ENCODE results near the gene RCHY1. TPM values are rescaled to one million over a fixed set of nuclear protein-coding genes. Genes with fewer than 3 reads are reported as not detected.

The RCHY1 gene
- total and polyA plus RNA-seq, 2 donors from 2014 or later: 27.8 to 40.2 TPM

DNA sequence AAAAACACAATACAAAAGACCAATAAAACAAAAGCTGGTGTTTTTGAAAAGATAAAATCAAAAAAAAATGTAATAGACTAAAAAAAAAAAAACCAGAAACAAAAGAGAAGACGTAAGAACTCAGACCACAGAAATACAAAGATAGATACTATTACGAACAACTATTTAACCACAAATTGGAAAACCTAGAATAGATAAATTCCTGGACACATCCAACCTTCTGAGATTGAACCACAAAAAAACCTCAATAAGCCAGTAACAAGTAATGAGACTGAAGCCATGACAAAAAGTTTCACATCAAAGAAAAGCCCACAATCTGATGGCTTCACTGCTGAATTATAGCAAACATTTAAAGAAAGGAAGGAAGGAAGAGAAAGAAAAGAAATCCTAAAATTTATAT is 16.2 kb downstream of the RCHY1 start:
- H3K27me3 ChIP-seq (ENCODE audit: control insufficient read depth, insufficient read depth, low read length): no peaks in the 10 kb centered on the region
- peaks cover 4 to 18% (median 10%) of the 10 kb centered on the region in 3 donors for H3K36me3 ChIP-seq (ENCODE audit: control insufficient read depth in 2 of 3, insufficient read depth in 3 of 3, low read length in 3 of 3)
- FAIRE-seq (no peak), DNase-seq (no peak)
- H3K9ac ChIP-seq (ENCODE audit: low read length in 3 of 3): no peak overlapping the region
- H3K4me1 ChIP-seq (ENCODE audit: control insufficient read depth in 2 of 3, insufficient read depth in 2 of 3, low read depth in 1 of 3, low read length in 3 of 3): no peaks in the 10 kb centered on the region
- H3K4me3 ChIP-seq (ENCODE audit: low read length in 3 of 3): no peak overlapping the region
- TF ChIP-seq, protein P1, sequence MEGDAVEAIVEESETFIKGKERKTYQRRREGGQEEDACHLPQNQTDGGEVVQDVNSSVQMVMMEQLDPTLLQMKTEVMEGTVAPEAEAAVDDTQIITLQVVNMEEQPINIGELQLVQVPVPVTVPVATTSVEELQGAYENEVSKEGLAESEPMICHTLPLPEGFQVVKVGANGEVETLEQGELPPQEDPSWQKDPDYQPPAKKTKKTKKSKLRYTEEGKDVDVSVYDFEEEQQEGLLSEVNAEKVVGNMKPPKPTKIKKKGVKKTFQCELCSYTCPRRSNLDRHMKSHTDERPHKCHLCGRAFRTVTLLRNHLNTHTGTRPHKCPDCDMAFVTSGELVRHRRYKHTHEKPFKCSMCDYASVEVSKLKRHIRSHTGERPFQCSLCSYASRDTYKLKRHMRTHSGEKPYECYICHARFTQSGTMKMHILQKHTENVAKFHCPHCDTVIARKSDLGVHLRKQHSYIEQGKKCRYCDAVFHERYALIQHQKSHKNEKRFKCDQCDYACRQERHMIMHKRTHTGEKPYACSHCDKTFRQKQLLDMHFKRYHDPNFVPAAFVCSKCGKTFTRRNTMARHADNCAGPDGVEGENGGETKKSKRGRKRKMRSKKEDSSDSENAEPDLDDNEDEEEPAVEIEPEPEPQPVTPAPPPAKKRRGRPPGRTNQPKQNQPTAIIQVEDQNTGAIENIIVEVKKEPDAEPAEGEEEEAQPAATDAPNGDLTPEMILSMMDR (IDR thresholded peaks at IDR 0.05; ENCODE audit: borderline replicate concordance, extremely low read depth, insufficient read depth): no peak
- H3K9me3 ChIP-seq (ENCODE audit: control insufficient read depth in 2 of 3, insufficient read depth in 1 of 3, low read length in 3 of 3): no peaks in the 10 kb centered on the region
- intact Hi-C loops (cut with DNase I): no loop called here
- no peak overlapping the region for H3K27ac ChIP-seq (ENCODE audit: low read depth in 2 of 2, low read length in 2 of 2)

DNA sequence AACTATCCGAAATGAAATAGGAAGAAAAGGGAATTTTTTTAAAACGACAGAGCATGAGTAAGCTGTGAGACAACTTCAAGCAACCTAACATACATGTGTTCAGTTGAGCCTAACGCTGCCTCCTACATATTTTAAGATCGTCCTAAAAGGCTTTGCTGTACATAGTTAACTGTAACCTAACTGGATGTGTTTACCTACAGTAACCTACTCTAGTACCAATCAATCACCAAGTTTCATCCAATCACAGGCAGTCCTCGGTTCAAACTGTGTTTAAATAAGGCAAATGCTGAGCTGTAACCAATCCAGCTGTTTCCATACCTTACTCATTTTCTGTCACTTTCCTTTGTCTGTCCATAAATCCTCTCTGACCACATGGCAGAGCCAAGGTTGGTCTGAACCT is 17.1 kb downstream of the RCHY1 start:
- Histone ChIP-seq H3K9me3 (ENCODE audit: control insufficient read depth in 2 of 3, insufficient read depth in 1 of 3, low read length in 3 of 3) (no peaks in the 10 kb centered on the region), H3K4me3 (ENCODE audit: low read length in 3 of 3) (no peak overlapping the region), H3K27ac (ENCODE audit: low read depth in 2 of 2, low read length in 2 of 2) (no peak overlapping the region), H3K9ac (ENCODE audit: low read length in 3 of 3) (no peak overlapping the region), H3K36me3 (ENCODE audit: control insufficient read depth in 2 of 3, insufficient read depth in 3 of 3, low read length in 3 of 3) (peaks cover 4 to 23% (median 10%) of the 10 kb centered on the region in 3 donors), H3K27me3 (ENCODE audit: control insufficient read depth, insufficient read depth, low read length) (no peaks in the 10 kb centered on the region), H3K4me1 (ENCODE audit: control insufficient read depth in 2 of 3, insufficient read depth in 2 of 3, low read depth in 1 of 3, low read length in 3 of 3) (no peaks in the 10 kb centered on the region)
- intact Hi-C loops (cut with DNase I): no loop called here
- DNase-seq: no peak
- no peak for FAIRE-seq
- TF ChIP-seq, protein P1 (IDR thresholded peaks at IDR 0.05; ENCODE audit: borderline replicate concordance, extremely low read depth, insufficient read depth): no peak

DNA sequence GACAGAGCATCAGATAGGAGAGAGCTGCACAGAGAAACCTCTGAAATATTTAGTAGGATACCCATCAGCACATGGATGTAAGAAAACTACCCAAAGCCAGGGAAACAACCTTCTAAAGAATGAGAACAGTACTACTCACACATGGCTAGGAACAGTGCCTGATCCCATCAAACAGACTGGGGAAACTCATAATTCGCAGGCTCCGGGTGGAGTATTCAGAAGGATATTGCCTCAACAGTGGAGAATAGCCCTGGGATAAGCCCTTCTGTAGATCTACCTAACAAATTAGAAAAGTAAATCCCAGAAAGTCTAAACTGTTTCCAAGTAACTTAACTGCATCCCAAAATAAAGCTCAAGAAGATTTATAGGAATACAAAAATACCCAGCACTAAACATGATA is 17.8 kb downstream of the RCHY1 start:
- FAIRE-seq (no peak), DNase-seq (no peak)
- H3K4me1 ChIP-seq (ENCODE audit: control insufficient read depth in 2 of 3, insufficient read depth in 2 of 3, low read depth in 1 of 3, low read length in 3 of 3): no peaks in the 10 kb centered on the region
- no peaks in the 10 kb centered on the region for H3K9me3 ChIP-seq (ENCODE audit: control insufficient read depth in 2 of 3, insufficient read depth in 1 of 3, low read length in 3 of 3)
- H3K4me3 ChIP-seq (ENCODE audit: low read length in 3 of 3): no peak overlapping the region
- TF ChIP-seq, protein P1 (IDR thresholded peaks at IDR 0.05; ENCODE audit: borderline replicate concordance, extremely low read depth, insufficient read depth): no peak
- peaks cover 4 to 25% (median 10%) of the 10 kb centered on the region in 3 donors for H3K36me3 ChIP-seq (ENCODE audit: control insufficient read depth in 2 of 3, insufficient read depth in 3 of 3, low read length in 3 of 3)
- H3K27me3 ChIP-seq (ENCODE audit: control insufficient read depth, insufficient read depth, low read length): no peaks in the 10 kb centered on the region
- no peak overlapping the region for H3K27ac ChIP-seq (ENCODE audit: low read depth in 2 of 2, low read length in 2 of 2)
- intact Hi-C loops (cut with DNase I): no loop called here
- no peak overlapping the region for H3K9ac ChIP-seq (ENCODE audit: low read length in 3 of 3)

DNA sequence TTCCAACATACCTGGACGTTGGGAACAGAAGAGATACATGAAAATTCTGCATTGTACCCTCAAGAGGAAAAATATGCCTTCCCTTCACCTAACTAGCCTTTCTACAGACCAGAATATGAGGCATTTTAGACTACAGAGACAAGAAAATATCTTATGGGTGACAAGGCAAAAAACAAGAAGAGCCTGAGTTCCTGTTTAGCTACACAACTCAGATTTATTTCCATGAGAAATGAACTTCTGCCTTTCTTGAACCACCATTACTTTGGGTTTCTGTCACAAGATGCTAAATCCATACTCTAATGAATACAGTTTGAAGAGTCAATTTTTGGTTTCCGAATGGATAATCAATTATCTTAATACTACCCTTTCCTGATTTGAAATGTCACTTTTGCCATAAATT is 18.7 kb downstream of the RCHY1 start:
- Histone ChIP-seq H3K4me3 (ENCODE audit: low read length in 3 of 3) (no peak overlapping the region), H3K36me3 (ENCODE audit: control insufficient read depth in 2 of 3, insufficient read depth in 3 of 3, low read length in 3 of 3) (peaks cover 4 to 28% (median 10%) of the 10 kb centered on the region in 3 donors), H3K4me1 (ENCODE audit: control insufficient read depth in 2 of 3, insufficient read depth in 2 of 3, low read depth in 1 of 3, low read length in 3 of 3) (no peaks in the 10 kb centered on the region), H3K27ac (ENCODE audit: low read depth in 2 of 2, low read length in 2 of 2) (no peak overlapping the region), H3K9ac (ENCODE audit: low read length in 3 of 3) (no peak overlapping the region), H3K9me3 (ENCODE audit: control insufficient read depth in 2 of 3, insufficient read depth in 1 of 3, low read length in 3 of 3) (no peaks in the 10 kb centered on the region), H3K27me3 (ENCODE audit: control insufficient read depth, insufficient read depth, low read length) (no peaks in the 10 kb centered on the region)
- TF ChIP-seq, protein P1 (IDR thresholded peaks at IDR 0.05; ENCODE audit: borderline replicate concordance, extremely low read depth, insufficient read depth): no peak
- FAIRE-seq (no peak), DNase-seq (no peak)
- intact Hi-C loops (cut with DNase I): no loop called here

Data from kidney (tissue), 14 donors.